Left renal cortex interstitium (tissue), 4 donors: ENCODE data around the gene ZSWIM8. TPM values are rescaled to one million over a fixed set of nuclear protein-coding genes. Genes with fewer than 3 reads are reported as not detected.
"Not testable (repeated sequence)": the region's sequence is repeated elsewhere in the genome, so short reads cannot be mapped to it uniquely, and the experiment has no call there.

Source experiments
- DNase-seq, 4 donors: peaks; one replicate each; pipeline ENCODE4 v3.0.0-alpha.2; 2013; ENCODE audit warnings: low read depth in 4 of 4, low spot score in 2 of 4, missing footprints in 1 of 4
- polyA plus RNA-seq, 4 donors: library from polyadenylated mRNA; unstranded; fragments of 120-200 nt; gene quantifications; one replicate each; pipeline ENCODE4 v1.2.1, GENCODE V29; 2013; ENCODE audit not compliant: insufficient read length in 4 of 4

The ZSWIM8 gene
- polyA plus RNA-seq, 4 donors: 86.4 to 156 (median 101) TPM

DNA sequence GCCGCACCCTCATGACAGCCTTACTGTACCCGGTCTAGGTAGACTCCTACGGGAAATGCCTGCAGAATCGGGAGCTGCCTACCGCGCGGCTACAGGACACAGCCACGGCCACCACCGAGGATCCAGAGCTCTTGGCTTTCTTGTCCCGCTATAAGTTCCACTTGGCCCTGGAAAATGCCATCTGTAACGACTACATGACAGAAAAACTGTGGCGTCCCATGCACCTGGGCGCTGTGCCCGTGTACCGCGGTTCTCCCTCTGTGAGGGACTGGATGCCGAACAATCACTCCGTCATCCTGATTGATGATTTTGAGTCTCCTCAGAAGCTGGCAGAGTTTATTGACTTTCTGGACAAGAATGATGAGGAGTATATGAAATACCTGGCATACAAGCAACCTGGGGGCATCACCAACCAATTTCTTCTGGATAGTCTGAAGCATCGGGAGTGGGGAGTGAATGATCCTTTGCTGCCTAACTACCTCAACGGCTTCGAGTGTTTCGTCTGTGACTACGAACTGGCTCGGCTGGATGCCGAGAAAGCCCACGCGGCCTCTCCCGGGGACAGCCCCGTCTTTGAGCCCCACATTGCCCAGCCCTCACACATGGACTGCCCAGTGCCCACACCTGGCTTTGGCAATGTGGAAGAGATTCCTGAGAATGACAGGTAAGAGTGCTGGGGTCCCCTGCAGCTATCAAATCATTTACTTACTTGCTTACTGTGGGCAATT is 12.1 kb upstream of the ZSWIM8 start:
- DNase-seq: no peak

- no peak for DNase-seq
These were observed 10.8 kb upstream of the ZSWIM8 start for GRCh38 chr10:73774637-73775036.

GRCh38 chr10:73779018-73779417 is 6.4 kb upstream of the ZSWIM8 start:
- DNase-seq: no peak

- DNase-seq: no peak
These were observed 5.7 kb upstream of the ZSWIM8 start for GRCh38 chr10:73779539-73780197.

- no peak for DNase-seq
These were observed 5.1 kb upstream of the ZSWIM8 start for GRCh38 chr10:73780301-73780700.

- DNase-seq: no peak
These were observed 4.4 kb upstream of the ZSWIM8 start for GRCh38 chr10:73780966-73781365.

DNA sequence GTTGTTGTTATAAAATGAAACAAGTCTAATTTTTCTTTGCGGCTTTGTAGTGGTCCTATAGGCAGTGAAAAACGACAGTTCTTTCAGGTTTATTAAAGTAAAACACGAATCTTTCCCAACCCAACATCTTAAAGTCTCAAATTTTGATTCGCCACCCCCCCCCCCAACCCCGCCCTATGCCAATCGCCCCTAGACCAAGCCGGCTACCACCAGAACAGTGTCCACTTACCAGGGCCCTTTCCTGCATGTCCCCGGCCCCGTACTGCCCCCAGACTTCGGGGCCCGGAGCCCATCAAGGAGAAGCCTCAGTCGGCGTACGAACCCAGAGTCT is 3.9 kb upstream of the ZSWIM8 start:
- no peak for DNase-seq

DNA sequence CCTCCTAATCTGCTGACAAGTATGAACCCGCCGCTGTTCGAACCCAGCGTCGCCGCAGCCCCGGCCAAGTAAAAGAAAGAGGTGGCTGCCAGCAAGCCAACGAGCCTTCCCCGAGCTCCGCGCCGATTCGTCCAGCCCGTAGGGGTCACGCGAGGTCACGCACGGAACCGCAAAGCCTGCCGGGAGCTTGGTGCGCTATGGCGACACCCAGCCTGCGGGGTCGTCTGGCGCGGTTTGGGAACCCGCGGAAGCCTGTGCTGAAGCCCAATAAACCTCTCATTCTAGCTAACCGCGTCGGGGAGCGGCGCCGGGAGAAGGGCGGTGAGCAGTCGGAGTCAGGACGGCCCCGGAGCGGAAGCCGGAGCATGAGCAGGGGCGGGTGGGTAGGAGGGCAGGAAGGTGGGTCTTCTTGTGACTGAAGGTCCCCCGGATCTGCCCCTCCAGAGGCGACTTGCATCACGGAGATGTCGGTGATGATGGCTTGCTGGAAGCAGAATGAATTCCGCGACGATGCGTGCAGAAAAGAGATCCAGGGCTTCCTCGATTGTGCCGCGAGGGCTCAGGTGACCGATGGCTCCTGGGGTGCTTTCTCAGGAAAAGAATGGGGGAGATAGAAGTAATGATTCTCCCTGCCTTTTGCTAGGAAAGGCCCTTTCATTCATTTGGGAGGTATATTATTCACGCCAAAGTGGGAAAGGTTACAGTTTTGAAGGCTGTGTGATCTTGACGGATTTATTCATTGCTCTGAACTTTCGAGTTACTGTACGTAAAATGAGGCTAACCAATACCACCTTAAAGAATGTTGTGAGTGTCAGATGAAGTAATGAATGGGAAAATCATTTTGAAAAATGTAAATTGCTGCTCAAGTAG is 3.3 kb upstream of the ZSWIM8 start, which contains the start of gene CHCHD1:
TSS of gene CHCHD1 (plus strand) at position 170 of the 870 bp plus-strand sequence. CDS start at position 198, 28 bp downstream.
- peak; percentile 80 to 89 (median 86) for DNase-seq

GRCh38 chr10:73782749-73783085 is 2.7 kb upstream of the ZSWIM8 start:
- DNase-seq: no peak

DNA sequence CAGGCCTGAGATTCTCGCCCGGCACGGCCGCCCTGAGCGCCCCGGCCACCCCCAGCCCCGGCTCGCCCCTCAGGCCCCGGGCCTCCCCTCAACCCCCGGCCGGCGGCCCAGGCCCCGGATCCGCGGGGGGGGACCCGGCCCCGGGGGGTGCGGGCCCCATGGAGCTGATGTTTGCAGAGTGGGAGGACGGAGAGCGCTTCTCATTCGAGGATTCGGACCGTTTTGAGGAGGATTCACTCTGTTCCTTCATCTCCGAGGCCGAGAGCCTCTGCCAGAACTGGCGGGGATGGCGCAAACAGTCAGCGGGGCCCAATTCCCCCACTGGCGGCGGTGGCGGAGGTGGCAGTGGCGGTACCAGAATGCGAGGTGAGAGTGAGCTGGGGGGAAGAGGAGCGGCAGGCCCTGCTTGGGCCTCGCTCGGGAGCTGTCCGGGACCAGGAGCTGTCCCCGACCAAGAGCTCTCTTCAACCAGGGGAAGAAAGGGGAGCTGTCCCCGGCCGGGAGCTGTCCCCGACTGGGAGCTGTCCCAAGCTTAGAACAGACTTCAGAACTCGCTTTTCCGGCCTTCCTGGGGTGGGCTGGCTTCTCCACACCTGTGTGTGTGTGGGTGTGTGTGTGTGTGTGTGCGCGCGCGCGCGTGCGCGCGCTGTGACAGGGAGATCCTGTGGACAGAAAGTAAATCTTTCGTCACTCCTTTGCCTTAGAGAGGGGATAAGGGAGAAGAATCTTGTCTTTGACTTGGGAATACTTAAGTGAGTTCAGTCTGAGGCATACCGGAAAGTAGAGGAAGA is 510 bp downstream of the ZSWIM8 start:
- no peak for DNase-seq

DNA sequence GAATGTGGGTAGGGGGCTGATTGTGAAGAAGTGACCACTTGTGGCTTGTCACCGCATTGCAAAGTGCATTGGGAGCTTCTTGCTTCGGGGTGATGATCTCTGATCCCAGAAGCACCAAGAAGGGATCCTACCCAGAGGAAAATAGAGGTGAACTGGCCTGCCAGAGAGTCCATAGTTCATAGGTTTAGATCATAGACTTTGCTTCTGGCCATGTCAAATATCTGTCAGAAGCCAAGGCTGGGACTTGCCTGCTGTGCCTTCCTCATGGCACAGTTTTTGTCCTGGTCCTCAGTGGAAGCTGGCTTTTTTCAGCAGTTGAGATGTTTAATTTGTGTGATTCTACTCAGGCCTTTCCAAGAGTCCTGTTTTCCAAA is 1.1 kb downstream of the ZSWIM8 start:
- DNase-seq: no peak

- DNase-seq: not testable (repeated sequence)
These were observed 1.8 kb downstream of the ZSWIM8 start for GRCh38 chr10:73787031-73787800.

GRCh38 chr10:73788864-73789658 is 3.7 kb downstream of the ZSWIM8 start:
- no peak for DNase-seq

DNA sequence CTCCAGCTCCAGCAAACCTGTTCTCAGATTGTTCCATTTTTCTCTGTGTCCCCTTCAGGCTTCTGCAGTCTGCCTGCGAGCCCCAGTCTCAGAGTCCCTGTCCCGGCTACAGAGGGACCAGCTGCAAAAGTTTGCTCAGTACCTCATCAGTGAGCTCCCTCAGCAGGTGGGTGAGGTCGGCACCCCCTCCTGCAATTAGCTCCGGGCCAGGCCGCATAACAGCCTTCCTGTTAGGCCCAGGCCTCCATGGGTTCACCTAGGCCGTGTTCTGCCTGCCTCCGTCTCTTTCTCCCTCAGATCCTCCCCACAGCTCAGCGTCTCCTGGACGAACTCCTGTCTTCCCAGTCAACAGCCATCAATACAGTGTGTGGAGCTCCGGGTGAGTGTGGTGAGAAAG is 4.3 kb downstream of the ZSWIM8 start:
- DNase-seq: no peak

GRCh38 chr10:73790886-73791625 is 5.7 kb downstream of the ZSWIM8 start:
- no peak for DNase-seq

DNA sequence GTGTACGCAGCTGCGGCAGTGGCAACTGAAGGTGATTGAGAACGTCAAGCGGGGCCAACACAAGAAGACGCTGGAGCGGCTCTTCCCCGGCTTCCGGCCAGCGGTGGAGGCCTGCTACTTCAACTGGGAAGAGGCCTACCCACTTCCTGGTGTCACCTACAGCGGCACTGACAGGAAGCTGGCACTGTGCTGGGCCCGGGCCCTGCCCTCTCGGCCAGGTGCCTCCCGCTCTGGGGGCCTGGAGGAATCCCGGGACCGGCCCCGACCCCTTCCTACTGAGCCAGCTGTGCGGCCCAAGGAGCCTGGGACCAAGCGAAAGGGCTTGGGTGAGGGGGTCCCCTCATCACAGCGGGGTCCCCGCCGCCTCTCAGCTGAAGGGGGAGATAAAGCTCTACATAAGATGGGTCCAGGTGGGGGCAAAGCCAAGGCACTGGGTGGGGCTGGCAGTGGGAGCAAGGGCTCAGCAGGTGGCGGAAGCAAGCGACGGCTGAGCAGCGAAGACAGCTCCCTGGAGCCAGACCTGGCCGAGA is 6.5 kb downstream of the ZSWIM8 start:
- DNase-seq: no peak

DNA sequence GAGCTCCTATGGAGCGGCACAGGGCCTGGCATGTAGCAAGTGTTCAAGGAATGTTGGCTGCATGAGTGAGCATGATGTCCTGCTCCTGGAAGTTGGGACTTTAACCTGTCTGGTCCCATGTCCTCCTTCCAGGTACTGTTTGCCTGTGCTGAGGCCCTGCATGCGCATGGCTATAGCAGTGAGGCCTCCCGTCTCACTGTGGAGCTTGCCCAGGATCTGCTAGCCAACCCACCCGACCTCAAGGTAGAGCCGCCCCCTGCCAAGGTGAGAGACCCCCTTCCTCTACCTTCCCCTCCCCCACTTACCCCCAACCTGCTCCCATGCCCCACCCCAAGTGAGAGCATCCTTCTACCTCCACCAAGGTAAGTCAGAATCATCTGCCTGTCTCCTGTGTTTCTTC is 8.1 kb downstream of the ZSWIM8 start:
- DNase-seq: no peak

DNA sequence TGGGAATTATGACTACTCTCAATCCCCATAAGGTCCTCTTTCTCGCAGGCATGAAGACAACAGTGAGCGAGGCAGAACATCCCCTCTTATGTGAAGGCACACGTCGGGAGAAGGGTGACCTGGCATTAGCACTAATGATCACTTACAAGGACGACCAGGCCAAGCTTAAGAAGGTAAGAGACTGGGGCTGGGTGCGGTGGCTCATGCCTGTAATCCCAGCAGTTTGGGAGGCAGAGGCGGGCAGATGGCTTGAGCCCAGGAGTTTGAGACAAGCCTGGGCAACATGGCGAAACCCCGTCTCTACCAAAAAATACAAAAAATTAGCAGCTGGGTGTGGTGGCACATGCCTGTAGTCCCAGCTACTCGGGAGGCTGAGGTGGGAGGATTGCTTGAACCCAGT is 10.1 kb downstream of the ZSWIM8 start:
- not testable (repeated sequence) for DNase-seq
